Testis (tissue), 2 donors: ENCODE data around the gene PDE4B.

Experiments used
- CTCF ChIP-seq, 3 experiments: fragments of 450-650 bp in 2 of 3; fragments of 200-600 bp in 1 of 3; sonication (generic) in 1 of 3; IDR thresholded peaks; one replicate each; pipeline ENCODE4 v1.5.1; 2016 to 2019; ENCODE audit warnings: antibody characterized with exemption in 3 of 3, mild to moderate bottlenecking in 2 of 3, moderate library complexity in 1 of 3
- POLR2A ChIP-seq: fragments of 450-650 bp; IDR thresholded peaks from one replicate; pipeline ENCODE4 v1.6.1; 2017; ENCODE audit warnings: antibody characterized with exemption, mild to moderate bottlenecking, moderate library complexity

- TF ChIP-seq CTCF (IDR thresholded peaks at IDR 0.05): no peak
- TF ChIP-seq POLR2A: no peak
Observed at GRCh38 chr1:66401244-66401643, 608.5 kb downstream of the PDE4B start.
